IPS DF 4.7 (cell line): ENCODE results near the gene P2RX3.

Experiments used
- DNase-seq: peaks from one replicate; pipeline ENCODE4 v3.0.0-alpha.2; 2013; ENCODE audit warnings: low spot score; ENCODE audit errors: extremely low read depth

The P2RX3 gene

DNA sequence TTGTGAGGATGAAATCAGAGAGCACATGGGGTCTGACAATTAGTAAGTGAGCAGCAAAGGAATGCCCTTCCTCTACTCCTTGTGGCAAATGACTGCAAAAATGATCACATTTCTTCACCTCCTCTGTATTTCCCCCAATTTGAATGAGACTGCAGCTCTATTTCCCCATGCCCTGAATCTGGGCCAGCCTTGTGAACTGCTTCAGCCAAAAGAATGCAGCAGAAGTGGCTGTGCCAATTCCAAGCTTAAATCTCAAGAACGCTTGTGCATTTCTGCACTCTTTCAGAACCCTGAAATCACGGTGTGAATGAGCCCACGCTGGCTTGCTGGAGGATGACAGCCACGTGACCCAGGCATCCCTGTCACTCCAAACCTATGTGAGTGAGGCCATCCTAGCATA, 78.9 kb downstream of the P2RX3 start:
- no peak for DNase-seq

DNA sequence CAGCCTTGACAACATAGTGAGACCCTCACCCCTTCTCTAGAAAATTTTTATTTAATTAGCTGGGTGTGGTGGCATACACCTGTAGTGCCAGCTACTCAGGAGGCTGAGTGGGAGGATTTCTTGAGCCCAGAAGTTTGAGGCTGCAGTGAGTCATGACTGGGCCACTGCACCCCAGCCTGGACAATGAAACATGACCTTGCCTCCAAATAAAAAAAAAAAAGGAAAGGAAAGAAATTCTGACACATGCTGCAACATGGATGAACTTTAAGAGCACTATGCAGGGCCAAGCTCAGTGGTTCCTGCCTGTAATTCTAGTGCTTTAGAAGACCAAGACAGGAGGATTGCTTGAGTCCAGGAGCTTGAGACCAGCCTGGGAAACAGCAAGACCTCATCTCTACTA, 80.0 kb downstream of the P2RX3 start:
- no peak for DNase-seq

GRCh38 chr11:57419146-57419545, 81.0 kb downstream of the P2RX3 start:
- no peak for DNase-seq

DNA sequence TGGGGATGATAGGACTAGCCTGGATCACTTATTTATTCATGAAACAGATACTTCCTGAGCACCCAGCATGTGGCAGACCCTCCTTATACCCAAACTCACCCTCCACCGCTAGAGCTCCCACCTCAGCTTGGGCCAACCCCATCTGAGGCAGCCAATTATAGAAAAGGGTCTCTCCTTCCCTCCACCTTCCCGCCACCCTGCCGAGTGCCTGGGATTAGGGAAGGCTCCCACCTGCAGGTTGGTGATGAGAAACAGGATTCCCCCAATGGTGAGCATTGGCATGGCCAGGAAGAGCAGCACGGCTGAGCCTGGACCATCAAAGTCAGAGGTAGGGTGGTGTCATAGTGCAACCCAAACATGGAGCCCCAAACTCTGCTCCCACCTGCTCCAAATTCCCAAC, 82.9 kb downstream of the P2RX3 start:
- no peak for DNase-seq

GRCh38 chr11:57421805-57422204, 83.7 kb downstream of the P2RX3 start:
- DNase-seq: no peak
